Stomach (tissue), 9 donors: ENCODE measurements around the gene KIF3B. TPM values are rescaled to one million over a fixed set of nuclear protein-coding genes. Genes with fewer than 3 reads are reported as not detected.

ENCODE experiments used
- DNase-seq, 2 donors: peaks; one replicate each; pipeline versions ENCODE4 v3.0.0 to v3.0.0-alpha.2; 2013 to 2019
- H3K27ac ChIP-seq, 5 donors: fragments of 200-600 bp in 4 of 5; sonication (generic) in 4 of 5; one replicate each; pipeline ENCODE4 v1.5.1; 2013 to 2019; ENCODE audit warnings: mild to moderate bottlenecking in 1 of 5, moderate library complexity in 1 of 5
- H3K27me3 ChIP-seq, 3 donors: fragments of 200-600 bp; sonication (generic); one replicate each; pipeline ENCODE4 v1.5.1; 2017 to 2019; ENCODE audit warnings: mixed run types in 1 of 3
- H3K36me3 ChIP-seq, 4 donors: fragments of 200-600 bp; sonication (generic); 1 replicate in 3 of 4; 2 replicates in 1 of 4; pipeline ENCODE4 v1.5.1; 2016 to 2019
- H3K4me1 ChIP-seq, 4 donors: fragments of 200-600 bp; sonication (generic); one replicate each; pipeline ENCODE4 v1.5.1; 2016 to 2019
- H3K4me3 ChIP-seq, 4 donors: fragments of 200-600 bp; sonication (generic) in 3 of 4; one replicate each; pipeline ENCODE4 v1.5.1; 2016 to 2019; ENCODE audit warnings: mild to moderate bottlenecking in 1 of 4
- H3K9me3 ChIP-seq, 4 donors: fragments of 200-600 bp; sonication (generic); one replicate each; pipeline ENCODE4 v1.5.1; 2016 to 2019
- EP300 ChIP-seq: sonication (generic); formaldehyde crosslinking; IDR thresholded peaks from one replicate; pipeline ENCODE4 v1.6.1; 2017; ENCODE audit warnings: antibody characterized with exemption
- POLR2A ChIP-seq, 4 donors: fragments of 450-650 bp; IDR thresholded peaks; one replicate each; pipeline ENCODE4 v1.6.1; 2016; ENCODE audit warnings: antibody characterized with exemption in 4 of 4, control low read depth in 2 of 4, mild to moderate bottlenecking in 1 of 4, moderate library complexity in 1 of 4
- POLR2AphosphoS5 ChIP-seq, 3 donors: sonication (generic); formaldehyde crosslinking; IDR thresholded peaks; one replicate each; pipeline ENCODE4 v1.6.1; 2016; ENCODE audit warnings: antibody characterized with exemption in 3 of 3
- WGBS, 5 donors: extraction: QIAGEN DNeasy Blood & Tissue Kit in 3 of 5; methylation state at CpG; one replicate each; pipeline versions ENCODE4 v1.1.5 to v1.1.7; 2013 to 2018; 5-methylcytosine and 5-hydroxymethylcytosine counted together
- intact Hi-C: fragments of 100-400 bp; cut with DNase I; formaldehyde crosslinking; loops from one replicate; pipeline ENCODE4 v1.15.1; 2023; ENCODE audit warnings: low total_unique reads
- polyA plus RNA-seq, 3 donors: library from polyadenylated mRNA; stranded (reverse); fragments of 200-250 nt; gene quantifications; one replicate each; pipeline ENCODE4 v1.2.3, GENCODE V29; 2013
- total RNA-seq, 5 donors: library from RNA; depleted of rRNA; stranded (reverse); fragments of >200 nt; gene quantifications; one replicate each; pipeline versions ENCODE4 v1.1.0 to v1.2.3, GENCODE V29; 2014 to 2016
- TF ChIP-seq, protein P1 (sequence below), 7 experiments: fragments of 450-650 bp in 4 of 7; fragments of 200-600 bp in 3 of 7; sonication (generic) in 3 of 7; IDR thresholded peaks; one replicate each; pipeline ENCODE4 v1.5.1; 2016 to 2019; ENCODE audit warnings: antibody characterized with exemption in 7 of 7, control low read depth in 2 of 7, mild to moderate bottlenecking in 1 of 7
- donor health status: healthy with polysubstance abuse.
- donor health status: Bipolar disorder and iron deficiency.
- donor health status: healthy.

KIF3B gene
- total and polyA plus RNA-seq, 8 donors, result 5.3 to 29.1 (median 21.0) TPM

- Histone ChIP-seq H3K27me3 (no peaks in the 10 kb centered on the region), H3K36me3 (no peaks in the 10 kb centered on the region), H3K27ac (peak overlapping the region in 2 of 5 donors; percentile 23 to 34), H3K9me3 (no peaks in the 10 kb centered on the region), H3K4me3 (no peak overlapping the region), H3K4me1 (peaks cover 0 to 31% (median 10%) of the 10 kb centered on the region in 4 donors)
- intact Hi-C loops, result no loop called here
- TF ChIP-seq POLR2A (IDR thresholded peaks at IDR 0.05) (no peak), EP300 (no peak), POLR2AphosphoS5 (IDR thresholded peaks at IDR 0.05) (no peak)
- TF ChIP-seq, protein P1, sequence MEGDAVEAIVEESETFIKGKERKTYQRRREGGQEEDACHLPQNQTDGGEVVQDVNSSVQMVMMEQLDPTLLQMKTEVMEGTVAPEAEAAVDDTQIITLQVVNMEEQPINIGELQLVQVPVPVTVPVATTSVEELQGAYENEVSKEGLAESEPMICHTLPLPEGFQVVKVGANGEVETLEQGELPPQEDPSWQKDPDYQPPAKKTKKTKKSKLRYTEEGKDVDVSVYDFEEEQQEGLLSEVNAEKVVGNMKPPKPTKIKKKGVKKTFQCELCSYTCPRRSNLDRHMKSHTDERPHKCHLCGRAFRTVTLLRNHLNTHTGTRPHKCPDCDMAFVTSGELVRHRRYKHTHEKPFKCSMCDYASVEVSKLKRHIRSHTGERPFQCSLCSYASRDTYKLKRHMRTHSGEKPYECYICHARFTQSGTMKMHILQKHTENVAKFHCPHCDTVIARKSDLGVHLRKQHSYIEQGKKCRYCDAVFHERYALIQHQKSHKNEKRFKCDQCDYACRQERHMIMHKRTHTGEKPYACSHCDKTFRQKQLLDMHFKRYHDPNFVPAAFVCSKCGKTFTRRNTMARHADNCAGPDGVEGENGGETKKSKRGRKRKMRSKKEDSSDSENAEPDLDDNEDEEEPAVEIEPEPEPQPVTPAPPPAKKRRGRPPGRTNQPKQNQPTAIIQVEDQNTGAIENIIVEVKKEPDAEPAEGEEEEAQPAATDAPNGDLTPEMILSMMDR (IDR thresholded peaks at IDR 0.05), result no peak
- peak in 1 of 2 donors; percentile 47 for DNase-seq
- 16 to 34% (median 28%) methylated on average over 6 to 7 of the region's 7 CpGs for WGBS, 5 donors
Observed at GRCh38 chr20:32344835-32345506, 67.5 kb downstream of the KIF3B start.

- H3K4me3 ChIP-seq, result no peak overlapping the region
- TF ChIP-seq, protein P1 (IDR thresholded peaks at IDR 0.05), result no peak
- TF ChIP-seq EP300, result no peak
- TF ChIP-seq POLR2A (IDR thresholded peaks at IDR 0.05), result no peak
- no peak for TF ChIP-seq POLR2AphosphoS5 (IDR thresholded peaks at IDR 0.05)
- peaks cover 0 to 24% (median 10%) of the 10 kb centered on the region in 4 donors for H3K4me1 ChIP-seq
- DNase-seq, result no peak
- H3K27me3 ChIP-seq, result no peaks in the 10 kb centered on the region
- no peaks in the 10 kb centered on the region for H3K36me3 ChIP-seq
- intact Hi-C loops, result no loop called here
- H3K27ac ChIP-seq, result no peak overlapping the region
- 34 to 70% (median 39%) methylated on average over 3 of the region's 3 CpGs for whole genome bisulfite sequencing, 5 donors
- H3K9me3 ChIP-seq, result no peaks in the 10 kb centered on the region
Observed at GRCh38 chr20:32348207-32348606, 70.8 kb downstream of the KIF3B start.

DNA sequence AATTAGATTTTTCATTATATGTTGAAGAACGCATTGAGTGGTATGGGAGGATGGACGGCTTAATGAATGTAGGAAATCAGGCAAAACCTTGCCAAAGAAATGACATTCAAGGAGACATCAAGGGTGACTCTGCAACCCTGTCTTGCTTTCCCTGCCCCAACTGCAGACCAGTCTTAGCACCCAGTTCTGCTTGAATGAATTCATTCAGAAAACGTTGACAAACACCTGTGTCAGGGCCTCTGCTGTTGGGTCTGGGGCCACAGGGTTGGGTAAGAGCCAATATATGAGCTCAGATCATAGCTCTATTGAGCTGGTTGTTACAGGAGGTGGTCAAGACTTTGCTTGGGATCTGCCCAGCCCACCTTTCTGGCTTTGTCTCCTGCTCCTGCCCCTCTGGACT lies 73.0 kb downstream of the KIF3B start:
- H3K9me3 ChIP-seq, result no peaks in the 10 kb centered on the region
- no peaks in the 10 kb centered on the region for H3K27me3 ChIP-seq
- H3K27ac ChIP-seq, result no peak overlapping the region
- no peak overlapping the region for H3K4me3 ChIP-seq
- WGBS, 5 donors, result 84 to 89% (median 85%) methylated on average over 3 of the region's 3 CpGs
- intact Hi-C loops, result no loop called here
- TF ChIP-seq, protein P1 (IDR thresholded peaks at IDR 0.05), result no peak
- TF ChIP-seq EP300, result no peak
- TF ChIP-seq POLR2A (IDR thresholded peaks at IDR 0.05), result no peak
- no peak for TF ChIP-seq POLR2AphosphoS5 (IDR thresholded peaks at IDR 0.05)
- H3K4me1 ChIP-seq, result peaks cover 0 to 4% (median under 1%) of the 10 kb centered on the region in 4 donors
- DNase-seq, result no peak
- H3K36me3 ChIP-seq, result no peaks in the 10 kb centered on the region

- H3K4me3 ChIP-seq, result no peak overlapping the region
- H3K9me3 ChIP-seq, result no peaks in the 10 kb centered on the region
- 89 to 93% (median 92%) methylated on average over 3 of the region's 3 CpGs for WGBS, 5 donors
- TF ChIP-seq EP300 (no peak), POLR2A (IDR thresholded peaks at IDR 0.05) (no peak)
- TF ChIP-seq, protein P1 (IDR thresholded peaks at IDR 0.05), result no peak
- no peak for DNase-seq
- H3K27ac ChIP-seq, result no peak overlapping the region
- intact Hi-C loops, result no loop called here
- no peaks in the 10 kb centered on the region for H3K36me3 ChIP-seq
- no peaks in the 10 kb centered on the region for H3K27me3 ChIP-seq
- H3K4me1 ChIP-seq, result peaks cover 5 to 14% (median 13%) of the 10 kb centered on the region in 4 donors
Observed at GRCh38 chr20:32352121-32352720, 74.8 kb downstream of the KIF3B start.
